Type B pancreatic cell (in vitro differentiated cells): ENCODE results near the gene FMO5. TPM values are rescaled to one million over a fixed set of nuclear protein-coding genes. Genes with fewer than 3 reads are reported as not detected.

Experiments
- DNase-seq: peaks from one replicate; pipeline ENCODE4 v3.0.0; 2021; ENCODE audit warnings: mixed read lengths; ENCODE audit not compliant: unreplicated experiment; ENCODE audit errors: extremely low spot score
- H3K27ac Mint-ChIP-seq: 2 replicates; pipeline ENCODE4 v1.8.0; 2021; ENCODE audit warnings: mild to moderate bottlenecking, mixed read lengths
- H3K27me3 Mint-ChIP-seq: 2 replicates; pipeline ENCODE4 v1.8.0; 2021; ENCODE audit warnings: mixed read lengths
- H3K36me3 Mint-ChIP-seq: 2 replicates; pipeline ENCODE4 v1.8.0; 2021; ENCODE audit warnings: mixed read lengths
- H3K4me1 Mint-ChIP-seq: one replicate; pipeline ENCODE4 v1.8.0; 2021; ENCODE audit warnings: mixed read lengths; ENCODE audit not compliant: unreplicated experiment
- H3K4me3 Mint-ChIP-seq: 2 replicates; pipeline ENCODE4 v1.8.0; 2021; ENCODE audit warnings: mild to moderate bottlenecking, mixed read lengths
- H3K9me3 Mint-ChIP-seq: 2 replicates; pipeline ENCODE4 v1.8.0; 2021; ENCODE audit warnings: mixed read lengths
- CTCF ChIP-seq: fragments of 200-600 bp; sonication (generic); conservative IDR thresholded peaks from 2 replicates; pipeline ENCODE4 v1.5.0; 2021; ENCODE audit warnings: antibody characterized with exemption, mild to moderate bottlenecking
- total RNA-seq: library from RNA; stranded (reverse); gene quantifications from 2 replicates; pipeline ENCODE4 v1.2.1, GENCODE V29; 2021; ENCODE audit warnings: low replicate concordance

FMO5 gene
- total RNA-seq, 1 donor from 2014 or later, result 2.4 TPM

GRCh38 chr1:147246910-147247655 is 21.9 kb upstream of the FMO5 start:
- no peaks in the 10 kb centered on the region for H3K36me3 Mint-ChIP-seq
- H3K4me3 Mint-ChIP-seq, result peak overlapping the region; percentile 32
- H3K4me1 Mint-ChIP-seq, result peaks cover 23% of the 10 kb centered on the region
- H3K9me3 Mint-ChIP-seq, result no peaks in the 10 kb centered on the region
- no peak for TF ChIP-seq CTCF
- DNase-seq, result no peak
- H3K27me3 Mint-ChIP-seq, result no peaks in the 10 kb centered on the region
- no peak overlapping the region for H3K27ac Mint-ChIP-seq

- Mint-ChIP-seq H3K27ac (no peak overlapping the region), H3K4me3 (no peak overlapping the region), H3K4me1 (peaks cover 23% of the 10 kb centered on the region), H3K27me3 (no peaks in the 10 kb centered on the region), H3K9me3 (no peaks in the 10 kb centered on the region), H3K36me3 (no peaks in the 10 kb centered on the region)
- DNase-seq, result no peak
- no peak for TF ChIP-seq CTCF
Measured at GRCh38 chr1:147246044-147246690, 21.0 kb upstream of the FMO5 start.

GRCh38 chr1:147245586-147246021 is 20.5 kb upstream of the FMO5 start:
- H3K36me3 Mint-ChIP-seq, result no peaks in the 10 kb centered on the region
- H3K4me3 Mint-ChIP-seq, result no peak overlapping the region
- no peaks in the 10 kb centered on the region for H3K27me3 Mint-ChIP-seq
- H3K4me1 Mint-ChIP-seq, result peaks cover 23% of the 10 kb centered on the region
- no peaks in the 10 kb centered on the region for H3K9me3 Mint-ChIP-seq
- no peak for DNase-seq
- H3K27ac Mint-ChIP-seq, result no peak overlapping the region
- TF ChIP-seq CTCF, result no peak

GRCh38 chr1:147245129-147245528 is 20.0 kb upstream of the FMO5 start:
- H3K36me3 Mint-ChIP-seq, result no peaks in the 10 kb centered on the region
- no peak overlapping the region for H3K27ac Mint-ChIP-seq
- H3K4me1 Mint-ChIP-seq, result peaks cover 26% of the 10 kb centered on the region
- no peaks in the 10 kb centered on the region for H3K27me3 Mint-ChIP-seq
- TF ChIP-seq CTCF, result no peak
- DNase-seq, result no peak
- peak overlapping the region; percentile 64 for H3K4me3 Mint-ChIP-seq
- no peaks in the 10 kb centered on the region for H3K9me3 Mint-ChIP-seq

GRCh38 chr1:147243841-147244240 is 18.7 kb upstream of the FMO5 start:
- no peaks in the 10 kb centered on the region for H3K9me3 Mint-ChIP-seq
- H3K36me3 Mint-ChIP-seq, result no peaks in the 10 kb centered on the region
- no peak for DNase-seq
- no peak for TF ChIP-seq CTCF
- peaks cover 28% of the 10 kb centered on the region for H3K4me1 Mint-ChIP-seq
- no peaks in the 10 kb centered on the region for H3K27me3 Mint-ChIP-seq
- H3K4me3 Mint-ChIP-seq, result peak overlapping the region; percentile 96
- H3K27ac Mint-ChIP-seq, result peak overlapping the region; percentile 6
